AG04449 (cell line): ENCODE measurements around the gene HNF1A.

Experiments
- CTCF ChIA-PET: fragments of 350-600 bp; formaldehyde crosslinking; extraction: SDS; loops from one replicate; lab custom pipeline; 2021; ENCODE audit warnings: antibody characterized with exemption; lab: Yijun Ruan, JAX
- POLR2A ChIA-PET: fragments of 400-600, 350-600 bp; formaldehyde crosslinking; extraction: SDS; loops from one replicate; lab custom pipeline; 2020; ENCODE audit warnings: antibody characterized with exemption, inconsistent platforms; lab: Yijun Ruan, JAX
- DNase-seq: peaks from one replicate; pipeline ENCODE4 v3.0.0-alpha.2; 2010; ENCODE audit warnings: low read depth, low spot score
- H3K4me3 ChIP-seq: 2 replicates; pipeline ENCODE4 v1.5.1; 2011; ENCODE audit warnings: low read depth, mild to moderate bottlenecking, control low read depth, low read length
- CTCF ChIP-seq: IDR thresholded peaks from one replicate; pipeline ENCODE4 v1.5.1; 2011; ENCODE audit warnings: mild to moderate bottlenecking, moderate library complexity, low read length, control low read depth, inconsistent platforms; ENCODE audit not compliant: insufficient read depth; ENCODE audit errors: missing control alignments

The HNF1A gene

GRCh38 chr12:120978296-120979219 is at the start of gene HNF1A:
Gene HNF1A (plus strand): TSS chr12:120978543. CDS start chr12:120978769, 226 bp downstream.
- ChIA-PET POLR2A (no interaction called here), CTCF (interaction anchor here (0.8 to 1.4 kb wide), 4 partner anchors 8 to 332 kb away, joined by 3 to 4 read pairs (median 4); no protein-coding TSS in a partner anchor)
- no peak within 1 kb of the TSS for H3K4me3 ChIP-seq
- no peak for TF ChIP-seq CTCF
- DNase-seq, result no peak

DNA sequence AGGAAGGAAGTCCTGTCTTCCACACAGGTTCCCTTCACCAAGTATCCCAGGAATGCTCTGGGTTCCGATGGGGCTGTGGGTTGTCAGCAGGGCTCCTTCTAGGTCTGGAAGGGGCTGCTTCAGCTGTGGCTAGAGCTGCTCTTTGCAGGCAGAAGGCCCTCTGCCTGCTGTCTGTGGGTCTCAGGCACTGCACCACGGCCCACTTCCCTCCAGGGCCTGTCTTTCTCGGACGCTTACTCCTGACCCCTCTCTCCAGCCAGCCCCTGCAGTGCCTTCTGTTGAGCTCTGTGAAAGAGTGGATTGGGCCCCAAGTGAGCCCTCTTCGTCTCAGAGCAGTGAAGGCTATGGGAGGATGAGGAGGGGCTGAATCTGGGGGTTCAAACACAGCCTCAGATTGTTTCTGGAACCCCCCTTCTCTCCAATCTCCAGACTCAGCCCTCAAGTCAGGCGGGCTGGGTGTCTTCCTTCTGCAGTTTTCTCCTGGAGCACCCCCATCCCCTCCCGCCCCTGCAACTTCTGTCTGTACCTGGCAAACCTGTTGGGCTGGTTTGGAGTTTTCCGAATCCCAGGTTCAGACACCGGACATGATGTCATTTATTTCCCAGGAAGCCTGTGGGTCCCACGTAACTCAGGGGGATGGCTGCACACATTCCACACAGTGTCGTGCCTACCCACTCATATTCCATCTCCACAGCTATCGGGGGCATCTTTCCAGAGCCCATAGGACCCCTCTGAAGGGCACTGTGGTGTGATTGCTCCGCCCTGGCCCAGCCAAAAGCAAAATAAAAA is 49.3 kb upstream of the HNF1A start:
- POLR2A ChIA-PET, result no interaction called here
- CTCF ChIA-PET, result no interaction called here
- TF ChIP-seq CTCF, result no peak
- DNase-seq, result no peak
- no peak overlapping the region for H3K4me3 ChIP-seq

GRCh38 chr12:120930032-120930431 is 48.3 kb upstream of the HNF1A start:
- POLR2A ChIA-PET, result no interaction called here
- CTCF ChIA-PET, result interaction anchor here (1.3 kb wide), 1 partner anchor 42 kb away, joined by 5 read pairs; no protein-coding TSS in a partner anchor
- H3K4me3 ChIP-seq, result no peak overlapping the region
- TF ChIP-seq CTCF, result no peak
- DNase-seq, result no peak

- DNase-seq, result no peak
- POLR2A ChIA-PET, result no interaction called here
- CTCF ChIA-PET, result no interaction called here
- no peak for TF ChIP-seq CTCF
- no peak overlapping the region for H3K4me3 ChIP-seq
Observed at GRCh38 chr12:120932058-120932457, 46.3 kb upstream of the HNF1A start.

DNA sequence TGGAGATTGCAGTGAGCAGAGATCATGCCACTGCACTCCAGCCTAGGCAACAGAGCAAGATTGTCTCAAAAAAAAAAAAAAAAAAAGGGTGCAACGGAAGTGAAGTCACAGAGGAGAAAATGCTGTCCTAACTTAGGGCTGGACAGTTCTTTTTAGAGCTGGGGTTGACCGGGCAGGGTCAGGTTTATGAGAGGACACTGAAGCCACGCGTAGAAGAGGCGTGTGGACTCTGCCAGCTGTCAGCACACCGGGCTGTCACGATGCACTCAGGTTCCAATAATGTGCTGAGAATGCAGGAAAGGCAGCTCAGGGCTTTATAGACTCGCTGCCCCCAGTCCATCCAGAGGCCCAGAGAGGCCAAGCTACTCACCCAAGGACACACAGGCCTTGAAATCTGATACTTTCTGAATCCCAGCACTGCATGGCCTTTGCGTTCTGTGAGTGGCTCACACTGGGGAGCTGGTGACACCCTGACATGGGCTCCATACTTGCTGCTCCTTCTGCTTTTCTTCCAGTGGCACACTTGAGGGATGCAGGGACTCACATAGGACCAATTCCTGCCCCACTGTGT is 45.3 kb upstream of the HNF1A start:
- DNase-seq, result no peak
- no peak overlapping the region for H3K4me3 ChIP-seq
- ChIA-PET CTCF (interaction anchor here (0.6 kb wide), 2 partner anchors 9 to 179 kb away, joined by 3 read pairs; no protein-coding TSS in a partner anchor), POLR2A (no interaction called here)
- no peak for TF ChIP-seq CTCF
